ENCODE results near the gene ILRUN. TPM values are rescaled to one million over a fixed set of nuclear protein-coding genes. Genes with fewer than 3 reads are reported as not detected.
"Not testable (repeated sequence)": the region's sequence is repeated elsewhere in the genome, so short reads cannot be mapped to it uniquely, and the experiment has no call there.

ILRUN gene
- total RNA-seq, 1 experiment from 2014 or later, result 62.8 TPM

- Histone ChIP-seq H3K27me3 (ENCODE audit: control insufficient read depth, insufficient read depth, low read length) (no peaks in the 10 kb centered on the region), H3K4me1 (ENCODE audit: control insufficient read depth, insufficient read depth, low read length) (peaks cover 13% of the 10 kb centered on the region), H3K9me3 (ENCODE audit: control insufficient read depth, insufficient read depth, low read depth, low read length) (no peaks in the 10 kb centered on the region), H3K27ac (ENCODE audit: low read length) (no peak overlapping the region), H3K36me3 (ENCODE audit: control insufficient read depth, insufficient read depth, low read length) (0 out of 2 replicates have a peak, but pooled peaks cover 2% of the 10 kb centered on the region), H3K4me3 (ENCODE audit: low read depth in 2 of 2, low read length in 2 of 2) (no peak overlapping the region)
- TF ChIP-seq REST (IDR thresholded peaks at IDR 0.05; ENCODE audit: insufficient read depth in 1 of 2, low read depth in 2 of 2, low read length in 1 of 2), result no peak
- TF ChIP-seq SIN3A (IDR thresholded peaks at IDR 0.05; ENCODE audit: borderline replicate concordance, insufficient read depth, low read depth, low read length), result no peak
- no peak for TF ChIP-seq CTCF (IDR thresholded peaks at IDR 0.05)
- TF ChIP-seq TCF7L2 (IDR thresholded peaks at IDR 0.05; ENCODE audit: low read depth, low read length), result no peak
- TF ChIP-seq POLR2AphosphoS5 (IDR thresholded peaks at IDR 0.05; ENCODE audit: low read depth, low read length), result no peak
- intact Hi-C loops (cut with micrococcal nuclease; ENCODE audit: unreplicated experiment) (no loop called here), in situ Hi-C loops (cut with HindIII; ENCODE audit: low pct_unique_long_range_greater_than_20kb, low sequenced_read_pairs) (no loop called here)
- ChIA-PET POLR2A (no interaction called here), CTCF (no interaction called here)
- ATAC-seq, result no peak
- BruUV-seq (replicated peaks), result no TSS peak
- DNase-seq (ENCODE audit: low read depth, low spot score), result no peak
These were observed 44.3 kb downstream of the ILRUN start for GRCh38 chr6:34652263-34652662.

- ATAC-seq, result no peak
- Histone ChIP-seq H3K27ac (ENCODE audit: low read length) (no peak overlapping the region), H3K4me3 (ENCODE audit: low read depth in 2 of 2, low read length in 2 of 2) (no peak overlapping the region), H3K9me3 (ENCODE audit: control insufficient read depth, insufficient read depth, low read depth, low read length) (no peaks in the 10 kb centered on the region), H3K27me3 (ENCODE audit: control insufficient read depth, insufficient read depth, low read length) (no peaks in the 10 kb centered on the region), H3K36me3 (ENCODE audit: control insufficient read depth, insufficient read depth, low read length) (0 out of 2 replicates have a peak, but pooled peaks cover 2% of the 10 kb centered on the region), H3K4me1 (ENCODE audit: control insufficient read depth, insufficient read depth, low read length) (no peaks in the 10 kb centered on the region)
- no peak for DNase-seq (ENCODE audit: low read depth, low spot score)
- TF ChIP-seq CTCF (IDR thresholded peaks at IDR 0.05), result no peak
- no peak for TF ChIP-seq REST (IDR thresholded peaks at IDR 0.05; ENCODE audit: insufficient read depth in 1 of 2, low read depth in 2 of 2, low read length in 1 of 2)
- TF ChIP-seq SIN3A (IDR thresholded peaks at IDR 0.05; ENCODE audit: borderline replicate concordance, insufficient read depth, low read depth, low read length), result no peak
- TF ChIP-seq TCF7L2 (IDR thresholded peaks at IDR 0.05; ENCODE audit: low read depth, low read length), result no peak
- no peak for TF ChIP-seq POLR2AphosphoS5 (IDR thresholded peaks at IDR 0.05; ENCODE audit: low read depth, low read length)
- POLR2A ChIA-PET, result no interaction called here
- in situ Hi-C loops (cut with HindIII; ENCODE audit: low pct_unique_long_range_greater_than_20kb, low sequenced_read_pairs), result no loop called here
- intact Hi-C loops (cut with micrococcal nuclease; ENCODE audit: unreplicated experiment), result no loop called here
- CTCF ChIA-PET, result no interaction called here
- BruUV-seq (replicated peaks), result no TSS peak
These were observed 45.7 kb downstream of the ILRUN start for GRCh38 chr6:34650823-34651222.

GRCh38 chr6:34650232-34650631, 46.3 kb downstream of the ILRUN start:
- BruUV-seq (replicated peaks); CTCF ChIA-PET; H3K9me3 ChIP-seq (ENCODE audit: control insufficient read depth, insufficient read depth, low read depth, low read length); H3K27ac ChIP-seq (ENCODE audit: low read length); intact Hi-C loops (cut with micrococcal nuclease; ENCODE audit: unreplicated experiment); H3K4me3 ChIP-seq (ENCODE audit: low read depth in 2 of 2, low read length in 2 of 2); DNase-seq (ENCODE audit: low read depth, low spot score); H3K36me3 ChIP-seq (ENCODE audit: control insufficient read depth, insufficient read depth, low read length); ATAC-seq; in situ Hi-C loops (cut with HindIII; ENCODE audit: low pct_unique_long_range_greater_than_20kb, low sequenced_read_pairs); H3K27me3 ChIP-seq (ENCODE audit: control insufficient read depth, insufficient read depth, low read length); H3K4me1 ChIP-seq (ENCODE audit: control insufficient read depth, insufficient read depth, low read length): not testable (repeated sequence)
- POLR2A ChIA-PET, result interaction anchor here (0.5 to 0.7 kb wide), 2 partner anchors 32 to 47 kb away, joined by 3 read pairs; no protein-coding TSS in a partner anchor

Measured in Panc1 (cell line).